GM18909 (cell line): ENCODE results near the gene FBXO33.
"Not testable (repeated sequence)": the region's sequence is repeated elsewhere in the genome, so short reads cannot be mapped to it uniquely, and the experiment has no call there.

Experiments
- ATAC-seq: cut with Tn5 transposase; IDR thresholded peaks from one replicate; pipeline ENCODE4 v1.9.1; 2021; ENCODE audit warnings: mild to moderate bottlenecking; ENCODE audit not compliant: unreplicated experiment, poor library complexity

FBXO33 gene

GRCh38 chr14:39376667-39377403 is 55.4 kb downstream of the FBXO33 start:
- ATAC-seq: no peak

GRCh38 chr14:39374851-39375250 is 57.4 kb downstream of the FBXO33 start:
- ATAC-seq: no peak

- no peak for ATAC-seq
These were observed 59.6 kb downstream of the FBXO33 start for GRCh38 chr14:39372656-39373055.

- no peak for ATAC-seq
These were observed 61.8 kb downstream of the FBXO33 start for GRCh38 chr14:39370415-39370814.

GRCh38 chr14:39369029-39369428 is 63.2 kb downstream of the FBXO33 start:
- no peak for ATAC-seq

DNA sequence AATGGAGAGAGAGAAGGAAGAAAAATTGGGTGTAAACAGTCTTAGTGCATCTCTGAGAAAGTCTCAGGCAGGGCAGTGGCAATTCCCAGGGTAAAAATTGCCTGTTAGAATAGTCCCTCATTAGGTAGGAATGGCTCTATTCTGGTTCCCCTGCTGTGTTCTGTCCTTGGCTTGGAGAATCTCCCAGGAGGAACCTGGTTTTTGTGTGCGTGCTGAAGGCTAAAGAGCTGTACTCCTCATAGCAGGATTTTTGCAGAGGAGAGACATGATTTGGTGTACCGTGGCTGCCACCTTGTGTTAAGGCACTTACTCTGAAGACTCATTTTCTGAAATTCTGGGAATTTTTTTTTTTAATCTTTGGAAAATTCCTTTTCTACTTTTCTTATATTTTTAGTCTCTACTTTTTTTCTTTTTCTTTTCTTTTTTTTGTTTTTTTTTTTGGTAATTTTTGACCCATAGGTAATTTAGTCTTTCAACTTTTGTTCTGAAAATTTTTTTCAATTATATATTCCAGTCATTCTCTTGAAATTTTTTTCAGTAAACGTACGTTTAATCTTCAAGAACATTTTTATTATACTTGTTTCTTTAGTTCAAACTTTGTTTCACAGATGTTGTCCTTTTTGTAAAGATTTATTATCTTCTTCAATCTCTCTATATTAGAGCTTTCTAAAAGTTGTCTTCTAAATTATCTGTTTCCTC is 63.8 kb downstream of the FBXO33 start:
- no peak for ATAC-seq

DNA sequence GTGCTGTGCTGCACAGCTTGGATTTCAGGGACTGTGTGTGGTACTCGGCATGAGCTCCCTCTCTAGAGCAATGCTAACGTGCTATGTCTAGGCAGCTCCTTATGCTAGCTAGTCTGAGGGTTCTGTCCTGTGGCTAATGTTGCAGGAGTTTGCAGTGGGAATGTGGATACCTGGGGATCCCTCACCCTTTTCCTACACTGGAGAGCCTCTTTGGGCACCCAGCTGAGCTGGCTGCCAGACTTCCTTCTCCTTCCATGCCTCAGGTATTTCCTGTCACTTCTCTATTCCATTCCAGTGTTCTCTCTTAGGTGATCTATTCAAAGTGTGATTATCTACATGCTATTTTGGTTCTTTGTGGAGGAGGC is 64.9 kb downstream of the FBXO33 start:
- no peak for ATAC-seq

GRCh38 chr14:39366460-39367386 is 65.5 kb downstream of the FBXO33 start:
- ATAC-seq: no peak

- ATAC-seq: no peak
These were observed 66.9 kb downstream of the FBXO33 start for GRCh38 chr14:39365354-39365753.

- ATAC-seq: no peak
These were observed 67.7 kb downstream of the FBXO33 start for GRCh38 chr14:39364509-39364908.

DNA sequence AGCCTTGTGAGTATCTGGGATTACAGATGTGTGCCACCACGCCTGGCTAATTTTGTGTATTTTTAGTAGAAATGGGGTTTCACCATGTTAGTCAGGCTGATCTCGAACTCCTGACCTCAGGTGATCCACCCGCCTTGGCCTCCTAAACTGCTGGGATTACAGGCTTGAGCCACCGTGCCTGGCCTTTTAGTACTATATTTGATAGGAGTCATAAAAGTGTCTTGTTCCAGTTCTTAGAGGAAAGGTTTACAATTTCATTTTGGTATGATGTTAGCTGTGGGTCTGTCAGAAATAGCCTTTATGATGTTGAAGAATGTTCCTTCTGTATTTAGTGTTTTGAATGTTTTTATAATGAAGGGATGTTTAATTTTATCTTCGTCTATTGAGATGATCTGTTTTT is 70.7 kb downstream of the FBXO33 start:
- not testable (repeated sequence) for ATAC-seq

GRCh38 chr14:39360316-39360715 is 71.9 kb downstream of the FBXO33 start:
- no peak for ATAC-seq

DNA sequence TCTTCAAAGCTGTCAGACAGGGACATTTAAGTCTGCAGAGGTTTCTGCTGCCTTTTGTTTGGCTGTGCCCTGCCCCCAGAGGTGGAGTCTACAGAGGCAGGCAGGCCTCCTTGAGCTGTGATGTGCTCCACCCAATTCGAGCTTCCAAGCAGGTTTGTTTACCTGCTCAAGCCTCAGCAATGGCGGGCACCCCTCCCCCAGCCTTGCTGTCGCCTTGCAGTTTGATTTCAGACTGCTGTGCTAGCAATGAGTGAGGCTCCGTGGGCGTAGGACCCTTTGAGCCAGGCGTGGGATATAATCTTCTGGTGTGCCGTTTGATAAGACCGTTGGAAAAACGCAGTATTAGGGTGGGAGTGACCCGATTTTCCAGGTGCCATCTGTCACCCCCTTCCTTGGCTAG is 73.2 kb downstream of the FBXO33 start:
- ATAC-seq: not testable (repeated sequence)

GRCh38 chr14:39351708-39352107 is 80.5 kb downstream of the FBXO33 start:
- no peak for ATAC-seq

- ATAC-seq: no peak
These were observed 81.4 kb downstream of the FBXO33 start for GRCh38 chr14:39350866-39351265.
